AML-193 (cell line): ENCODE results near the gene ZIC2.
"Not testable (repeated sequence)": the region's sequence is repeated elsewhere in the genome, so short reads cannot be mapped to it uniquely, and the experiment has no call there.

Experiments
- DNase-seq, 2 experiments: peaks; one replicate each; lab custom pipeline; 2025; lab: John Stamatoyannopoulos, UW

The ZIC2 gene

DNA sequence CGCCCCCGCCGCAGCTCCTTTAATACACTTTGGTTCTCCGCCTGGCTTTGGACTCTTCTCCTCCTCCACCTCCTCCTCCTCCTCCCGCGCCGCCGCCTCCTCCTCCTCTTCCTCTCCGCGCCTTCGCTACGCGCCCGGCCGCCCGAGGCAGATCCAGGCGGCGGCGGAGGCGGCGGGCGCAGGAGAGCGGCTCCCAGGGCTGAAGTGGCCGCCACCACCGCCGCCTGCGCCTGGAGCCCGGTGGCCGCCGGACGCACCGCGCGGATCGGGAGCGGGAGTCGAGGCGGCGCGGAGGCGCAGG lies at the start of gene ZIC2:
ZIC2 (plus strand) TSS at position 50 of the 301 bp plus-strand sequence. CDS start 281 bp downstream, outside the sequence.
- DNase-seq, result no peak

DNA sequence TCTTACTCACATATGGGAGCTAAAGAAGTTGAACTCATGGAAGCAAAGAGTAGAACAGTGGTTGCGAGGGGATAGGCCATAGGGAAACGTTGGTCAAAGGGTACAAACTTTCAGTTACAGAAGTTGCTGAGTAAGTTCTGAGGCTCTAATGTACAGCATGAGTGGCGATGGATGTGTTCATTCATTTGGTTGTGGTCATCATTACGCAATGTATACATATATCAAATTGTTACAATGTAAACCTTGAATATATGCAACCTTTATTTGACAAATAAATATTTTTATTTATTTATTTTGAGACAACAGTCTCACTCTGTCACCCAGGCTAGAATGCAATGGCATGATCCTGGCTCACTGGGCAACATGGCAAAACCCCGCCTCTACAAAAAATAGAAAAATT lies 48.7 kb upstream of the ZIC2 start:
- no peak for DNase-seq

DNA sequence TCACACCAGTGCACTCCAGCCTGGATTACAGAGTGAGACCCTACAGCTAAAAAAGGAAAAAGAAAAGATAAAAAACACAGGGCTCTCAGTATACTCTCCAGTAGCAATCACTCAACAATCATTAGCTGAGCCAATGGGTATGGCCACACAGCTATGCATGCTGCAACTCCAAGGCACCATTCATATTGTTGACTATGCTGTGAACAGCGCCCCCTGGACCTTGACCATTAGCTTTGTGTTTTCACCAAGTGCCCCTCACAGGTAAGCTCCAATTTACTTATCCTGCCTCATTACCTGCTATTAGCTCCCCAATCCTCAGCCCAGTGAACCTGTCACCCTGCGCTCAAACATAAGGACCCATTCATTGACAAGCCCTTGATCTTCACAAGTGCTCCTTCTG lies 45.8 kb upstream of the ZIC2 start:
- DNase-seq, result no peak

DNA sequence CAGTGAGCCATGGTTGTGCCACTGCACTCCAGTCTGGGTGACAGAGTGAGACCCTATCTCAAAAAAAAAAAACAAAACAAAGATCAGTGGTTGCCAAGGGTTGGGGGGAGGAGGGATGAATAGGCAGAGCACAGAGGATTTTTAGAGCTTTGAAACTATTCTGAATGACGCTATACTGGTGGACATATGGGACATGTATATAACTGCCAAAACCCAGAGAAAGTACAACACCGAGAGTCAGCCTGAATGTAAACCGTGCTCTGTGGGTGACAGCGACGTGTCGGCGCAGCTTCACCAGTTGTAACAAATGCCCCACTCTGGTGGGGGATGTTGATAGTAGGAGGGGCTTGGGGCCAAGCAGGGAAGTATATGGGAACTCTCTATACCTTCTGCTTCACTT lies 42.9 kb upstream of the ZIC2 start:
- no peak for DNase-seq

DNA sequence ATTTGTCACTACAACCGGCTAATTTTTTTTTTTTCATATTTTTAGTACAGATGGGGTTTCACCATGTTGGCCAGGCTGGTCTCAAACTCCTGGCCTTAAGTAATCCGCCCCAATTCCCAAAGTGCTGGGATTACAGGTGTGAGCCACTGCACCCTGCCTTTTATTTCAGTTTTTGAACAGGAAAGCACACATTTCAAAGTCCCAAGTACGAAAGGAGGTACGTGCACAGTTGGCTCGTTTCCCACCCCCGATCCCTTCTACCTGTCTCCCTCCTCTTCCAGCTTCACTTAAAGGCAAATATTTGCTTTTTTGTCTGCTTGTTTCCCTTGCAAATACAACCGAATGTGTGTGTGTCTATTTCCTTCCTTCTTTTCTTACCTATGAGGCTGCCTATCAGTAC lies 40.5 kb upstream of the ZIC2 start:
- no peak for DNase-seq

DNA sequence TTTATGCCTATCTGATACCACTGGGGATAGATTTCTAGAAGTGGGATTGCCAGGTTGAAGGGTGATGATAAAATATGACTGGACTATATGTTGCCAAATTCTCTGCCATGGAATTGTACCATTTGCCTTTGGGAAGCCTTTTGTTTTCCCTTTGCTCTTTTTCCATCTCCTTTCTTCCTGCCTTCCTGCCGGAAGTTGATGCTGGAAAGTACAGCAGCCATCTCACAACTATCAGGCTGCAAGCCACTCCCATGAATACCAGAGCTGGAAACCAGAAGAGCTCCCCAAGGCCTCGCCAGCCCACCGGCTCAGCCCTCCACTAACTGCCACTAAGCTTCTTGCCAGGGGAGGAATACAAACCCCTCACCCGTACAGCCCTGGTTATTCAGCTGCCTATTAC lies 39.7 kb upstream of the ZIC2 start:
- no peak for DNase-seq

DNA sequence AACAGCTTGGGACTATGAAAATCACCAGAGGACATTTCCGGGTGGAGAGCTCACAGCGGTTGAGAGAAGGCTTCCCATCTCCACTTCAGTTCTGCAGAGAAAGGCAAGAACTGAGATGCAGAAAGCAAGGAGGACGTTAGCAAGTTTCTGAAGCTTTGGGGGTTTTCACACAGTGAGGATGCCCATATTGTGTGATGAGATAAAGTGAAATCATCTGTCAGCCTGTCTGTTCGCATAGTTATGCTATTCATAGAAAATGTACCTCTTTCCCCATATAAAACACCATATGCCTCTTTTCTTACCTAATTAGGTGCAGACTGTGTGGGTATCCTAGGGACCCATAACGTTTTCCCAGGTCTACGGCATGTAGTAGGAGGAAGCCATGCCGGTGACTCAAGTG lies 37.5 kb upstream of the ZIC2 start:
- no peak for DNase-seq

- DNase-seq, result no peak
Observed at GRCh38 chr13:99944606-99945005, 37.0 kb upstream of the ZIC2 start.

- not testable (repeated sequence) for DNase-seq
Observed at GRCh38 chr13:99945515-99945914, 36.1 kb upstream of the ZIC2 start.

DNA sequence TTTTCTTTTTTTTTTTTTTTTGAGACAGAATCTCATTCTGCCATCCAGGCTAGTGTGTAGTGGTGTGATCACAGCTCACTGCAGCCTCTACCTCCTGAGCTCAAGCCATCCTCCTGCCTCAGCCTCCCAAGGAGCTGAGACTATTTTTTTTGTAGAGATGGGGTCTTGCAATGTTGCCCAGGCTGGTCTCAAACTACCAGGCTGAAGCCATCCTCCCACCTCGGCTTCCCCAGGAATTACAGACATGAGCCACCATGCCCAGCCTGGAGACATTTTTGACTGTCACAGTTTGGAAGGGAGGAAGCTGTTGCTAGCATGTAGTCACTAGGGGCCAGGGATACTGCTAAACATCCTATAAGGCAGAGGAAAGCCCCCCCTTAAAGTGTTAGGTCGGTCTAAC lies 33.9 kb upstream of the ZIC2 start:
- DNase-seq, result no peak

- no peak for DNase-seq
Observed at GRCh38 chr13:99948411-99948810, 33.2 kb upstream of the ZIC2 start.

- DNase-seq, result no peak
Observed at GRCh38 chr13:99948907-99949678, 32.5 kb upstream of the ZIC2 start.

DNA sequence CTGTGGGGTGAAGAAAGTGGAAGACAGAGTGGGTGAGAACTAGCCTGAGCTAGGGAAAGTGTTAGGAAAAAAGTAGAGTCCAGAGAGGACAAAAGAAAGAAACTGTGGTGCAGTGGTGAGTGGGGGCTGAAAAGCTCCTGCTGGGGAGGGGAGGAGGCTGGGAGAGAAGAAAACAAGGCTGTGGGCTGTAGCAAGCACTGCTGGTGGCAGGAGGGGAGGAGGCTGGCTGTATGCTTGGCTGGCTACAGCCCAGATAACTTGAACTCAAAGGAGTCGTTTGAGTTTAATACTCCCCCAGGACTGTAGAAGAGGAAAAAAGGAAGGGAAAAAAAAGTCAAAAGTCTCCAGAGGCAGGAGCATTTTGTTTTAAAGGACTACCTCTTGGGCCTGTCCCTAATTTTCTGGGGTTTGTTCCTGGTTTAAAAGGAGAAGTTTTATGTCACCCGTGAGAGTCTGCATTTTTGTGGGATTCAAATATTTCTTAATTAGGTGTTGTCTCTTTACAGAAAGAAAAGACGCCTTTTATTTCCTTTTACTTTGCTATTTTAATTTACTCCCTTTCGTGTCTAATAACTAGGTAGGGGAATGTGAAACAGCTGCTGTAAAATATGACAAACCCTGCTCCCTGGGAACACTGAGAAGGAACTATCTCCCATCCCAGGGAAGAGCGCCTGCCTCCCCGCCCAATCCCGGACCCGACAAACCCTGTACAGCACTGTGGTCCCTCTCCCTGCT lies 31.7 kb upstream of the ZIC2 start:
- no peak for DNase-seq

DNA sequence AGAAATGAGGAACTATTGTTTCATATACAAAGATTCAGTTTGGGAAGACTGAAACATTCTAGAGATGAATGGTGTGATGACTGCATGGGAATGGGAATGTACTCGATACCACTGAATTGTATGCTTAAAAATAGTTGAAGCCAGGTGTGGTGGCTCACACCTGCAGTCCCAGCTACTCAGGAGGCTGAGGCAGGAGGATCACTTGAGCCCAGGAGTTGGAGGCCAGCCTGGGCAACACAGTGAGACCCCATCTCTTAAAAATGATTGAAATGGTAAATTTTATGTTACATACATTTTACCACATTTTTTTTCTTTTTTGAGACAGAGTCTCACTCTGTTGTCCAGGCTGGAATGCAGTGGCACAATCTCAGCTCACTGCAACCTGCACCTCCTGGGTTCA lies 29.9 kb upstream of the ZIC2 start:
- DNase-seq, result not testable (repeated sequence)

DNA sequence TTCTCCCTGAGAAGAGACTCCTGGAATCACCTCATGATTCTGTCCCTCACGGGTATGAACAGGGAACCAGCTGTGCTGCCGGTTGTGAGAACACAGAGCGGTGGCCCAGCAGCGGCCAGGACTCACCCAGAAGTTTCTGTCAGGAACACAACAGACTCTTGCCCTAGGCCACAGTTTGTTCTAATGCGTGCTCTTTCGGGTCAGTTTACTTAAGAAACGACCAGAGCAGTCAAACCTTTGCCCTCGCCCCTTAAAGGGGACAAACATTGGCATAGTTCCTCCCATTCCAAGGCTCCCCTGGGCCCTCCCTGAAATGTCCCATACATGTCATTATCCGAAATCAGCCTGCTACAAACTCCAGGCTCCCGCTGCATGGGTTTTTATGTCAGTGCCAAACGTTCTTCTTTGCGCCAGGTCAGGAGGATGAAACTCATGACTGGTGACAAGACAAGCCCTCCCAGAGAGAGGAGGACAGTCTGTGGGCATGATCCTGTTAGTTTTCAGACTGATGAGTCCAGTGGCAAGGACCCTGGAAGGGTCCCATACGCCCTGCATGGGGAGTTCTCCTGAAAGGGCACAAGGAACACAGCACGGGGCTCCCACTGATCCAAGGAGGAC lies 28.3 kb upstream of the ZIC2 start:
- no peak for DNase-seq

GRCh38 chr13:99955107-99955746 lies 26.4 kb upstream of the ZIC2 start:
- no peak for DNase-seq

- no peak for DNase-seq
Observed at GRCh38 chr13:99955747-99956472, 25.7 kb upstream of the ZIC2 start.

DNA sequence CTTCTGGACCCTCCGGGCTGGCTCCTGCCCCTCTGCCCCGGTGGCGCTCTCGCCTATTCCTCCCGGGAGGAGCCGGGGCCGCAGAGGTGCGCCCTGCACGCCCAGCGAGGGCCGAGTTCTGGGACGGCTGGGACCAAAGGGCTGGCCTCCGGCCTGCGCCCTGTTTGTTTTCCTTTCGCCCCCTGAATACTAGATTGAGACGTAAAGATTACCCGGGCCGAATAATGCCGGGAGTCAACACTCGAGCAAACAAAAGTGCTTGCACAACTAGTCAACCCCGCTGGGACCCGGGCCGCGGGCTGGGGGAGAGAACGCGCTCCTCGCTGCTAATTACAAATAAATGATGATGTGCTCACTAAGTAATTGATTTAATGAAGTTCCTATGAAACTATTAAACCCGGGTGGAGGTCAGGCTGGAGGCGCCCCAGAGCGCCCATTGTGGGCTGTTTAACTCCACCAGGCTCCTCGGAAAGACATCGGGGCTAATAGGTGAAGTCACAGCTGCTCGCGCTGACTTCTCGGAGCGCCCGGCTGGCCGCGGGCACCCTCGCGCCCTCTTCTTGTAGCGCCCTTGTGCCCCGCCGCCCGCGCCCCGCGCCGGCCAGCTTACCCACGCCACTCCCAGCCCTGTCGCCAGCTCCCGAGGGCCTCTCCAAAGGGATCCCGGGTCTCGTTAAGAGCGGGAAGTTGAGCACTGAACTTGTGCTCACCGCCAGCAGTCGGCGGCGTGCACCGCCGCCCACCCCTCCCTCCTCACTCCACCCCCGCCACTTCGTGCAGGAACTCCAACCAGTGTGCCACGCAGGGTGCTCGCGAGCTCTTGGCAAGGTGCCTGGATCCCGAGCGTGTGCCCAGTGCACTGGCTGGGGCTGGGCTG lies 24.9 kb upstream of the ZIC2 start:
- DNase-seq, result no peak

DNA sequence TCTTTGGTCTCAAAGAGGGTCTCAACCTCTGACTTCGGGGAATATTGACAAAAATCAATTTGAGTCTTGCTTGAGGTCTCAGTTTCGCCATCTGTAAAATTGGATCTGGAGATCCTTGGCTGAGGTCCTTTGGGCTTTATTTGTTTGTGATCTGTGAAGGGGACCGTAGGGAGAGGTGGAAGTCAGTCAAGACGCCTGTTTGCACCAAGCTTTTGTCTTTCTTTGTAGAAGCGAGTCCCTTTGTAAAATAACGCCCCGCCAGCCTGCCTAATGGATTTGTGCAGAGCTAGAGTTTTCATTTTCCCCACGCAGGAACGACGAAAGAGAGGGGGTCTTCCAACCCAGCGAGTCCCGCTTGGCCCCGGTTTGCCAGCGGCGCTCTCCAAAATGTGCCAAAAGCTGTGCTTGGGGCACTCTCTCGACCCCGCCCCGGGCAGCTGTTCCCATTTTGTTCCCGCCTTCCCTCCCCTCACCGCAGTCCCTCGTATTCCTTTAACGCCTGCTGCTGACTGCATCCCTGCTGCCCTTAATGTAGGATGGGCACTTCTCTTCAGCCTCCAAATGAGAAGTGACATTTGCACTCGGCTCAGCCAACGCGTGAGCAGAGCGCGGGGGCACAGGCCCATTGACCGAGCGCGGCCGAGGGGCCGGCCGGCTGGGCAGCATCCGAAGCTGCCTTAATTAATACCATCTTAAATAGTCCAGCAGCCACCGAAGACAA lies 23.0 kb upstream of the ZIC2 start:
- DNase-seq, result no peak

DNA sequence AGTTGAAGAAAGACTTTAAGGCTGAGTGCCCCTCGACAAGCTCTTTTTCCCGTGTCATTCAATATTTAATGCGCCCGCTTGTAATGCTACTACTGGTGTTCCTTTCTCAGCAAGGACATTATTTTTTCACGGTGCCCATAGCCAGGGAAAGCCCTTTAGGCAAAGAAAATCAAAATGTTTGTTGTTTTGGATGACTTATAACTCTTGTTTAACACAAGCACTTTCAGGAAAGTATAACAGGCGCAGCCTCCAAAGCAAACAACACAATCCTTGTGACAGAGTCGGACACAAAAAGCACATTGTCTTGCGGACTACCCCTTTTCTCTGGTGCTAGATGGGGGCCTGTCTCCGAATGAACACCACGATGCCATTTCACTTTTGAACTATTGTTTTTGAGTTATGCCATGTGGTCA lies 22.5 kb upstream of the ZIC2 start:
- DNase-seq, result no peak
